Omental fat pad (tissue), 4 donors: ENCODE measurements around the gene PIGB. TPM values are rescaled to one million over a fixed set of nuclear protein-coding genes. Genes with fewer than 3 reads are reported as not detected.
"Not testable (repeated sequence)": the region's sequence is repeated elsewhere in the genome, so short reads cannot be mapped to it uniquely, and the experiment has no call there.

ENCODE experiments used
- ATAC-seq: fragments of 150-250 bp; one replicate; pipeline ENCODE4 v1.9.1; 2016; ENCODE audit warnings: mild to moderate bottlenecking, moderate library complexity; ENCODE audit not compliant: low FRiP score
- DNase-seq: peaks from one replicate; pipeline ENCODE4 v3.0.0-alpha.2; 2019; ENCODE audit warnings: low spot score
- CTCF ChIP-seq, 3 donors: fragments of 450-650 bp; IDR thresholded peaks; one replicate each; pipeline ENCODE4 v1.5.1; 2016 to 2017; ENCODE audit warnings: antibody characterized with exemption in 3 of 3, mild to moderate bottlenecking in 3 of 3, moderate library complexity in 2 of 3
- total RNA-seq, 4 donors: library from RNA; depleted of rRNA; stranded (reverse); fragments of >200 nt; gene quantifications; one replicate each; pipeline ENCODE4 v1.1.0, GENCODE V29; 2016

Gene PIGB
- total RNA-seq, 4 donors from 2014 or later = 8.2 to 14.5 (median 11.1) TPM

- no peak for TF ChIP-seq CTCF (IDR thresholded peaks at IDR 0.05)
- DNase-seq (no peak), ATAC-seq (peak; percentile 70)
These were observed 39.2 kb upstream of the PIGB start for GRCh38 chr15:55279746-55280351.

- not testable (repeated sequence) for ATAC-seq, DNase-seq
These were observed 38.4 kb upstream of the PIGB start for GRCh38 chr15:55280589-55280988.

GRCh38 chr15:55281517-55282228 lies 37.3 kb upstream of the PIGB start:
- no peak for TF ChIP-seq CTCF (IDR thresholded peaks at IDR 0.05)
- ATAC-seq = no peak

GRCh38 chr15:55282284-55282833 lies 36.7 kb upstream of the PIGB start:
- ATAC-seq (peak; percentile 68), DNase-seq (no peak)
- TF ChIP-seq CTCF (IDR thresholded peaks at IDR 0.05) = no peak

More at GRCh38 chr15:55281517-55282228, 37.3 kb upstream of the PIGB start:
- DNase-seq = no peak

GRCh38 chr15:55283379-55284147 lies 35.5 kb upstream of the PIGB start:
- no peak for DNase-seq
- TF ChIP-seq CTCF (IDR thresholded peaks at IDR 0.05) = no peak
- no peak for ATAC-seq

- DNase-seq (no peak), ATAC-seq (no peak)
- TF ChIP-seq CTCF (IDR thresholded peaks at IDR 0.05) = no peak
These were observed 34.6 kb upstream of the PIGB start for GRCh38 chr15:55284426-55284825.

GRCh38 chr15:55286442-55287189 lies 32.4 kb upstream of the PIGB start:
- not testable (repeated sequence) for ATAC-seq

More at GRCh38 chr15:55286442-55287189, 32.4 kb upstream of the PIGB start:
- DNase-seq = not testable (repeated sequence)
